ENCODE data around the gene SLAIN1. TPM values are rescaled to one million over a fixed set of nuclear protein-coding genes. Genes with fewer than 3 reads are reported as not detected.

Gene SLAIN1
- total RNA-seq, 2 donors from 2014 or later = 14.8 to 20.0 TPM

DNA sequence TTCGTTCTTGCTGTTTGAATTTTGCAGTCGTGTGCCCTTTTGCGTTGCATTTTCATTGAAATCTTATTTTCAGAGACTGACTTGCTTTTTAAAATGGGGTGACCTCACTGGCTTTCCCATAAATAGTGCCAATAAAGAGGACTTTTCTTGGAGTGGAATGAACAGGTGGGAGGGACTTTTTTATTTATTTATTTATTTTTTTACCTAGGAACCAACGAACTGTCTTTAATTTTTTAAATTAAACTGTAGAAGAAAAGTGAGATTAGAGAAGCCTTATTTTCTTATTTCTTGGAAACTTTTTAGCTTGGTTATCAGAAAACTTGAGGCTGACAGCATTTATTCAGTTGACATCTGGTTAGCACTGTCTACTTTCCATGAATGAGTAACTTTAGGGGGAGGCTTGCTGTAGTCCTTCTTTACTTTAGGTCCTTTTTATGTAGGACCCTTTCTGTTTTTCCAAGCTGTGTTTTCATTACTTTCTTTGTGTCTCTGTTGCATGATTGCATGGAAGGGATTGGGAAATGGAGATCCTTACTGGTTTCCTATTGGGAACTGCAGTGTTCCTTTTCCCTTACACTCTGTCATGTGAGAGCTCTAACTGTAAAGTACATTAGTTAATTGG lies 1.7 kb downstream of the SLAIN1 start:
- peak overlapping the region; percentile 26 to 66 for H3K4me3 ChIP-seq
- no peaks in the 10 kb centered on the region for H3K36me3 ChIP-seq (replicated peaks in 1 of 2; ENCODE audit: insufficient read depth in 1 of 2, low read depth in 2 of 2)
- no peak for DNase-seq
- ATAC-seq = no peak
- peaks cover 51% of the 10 kb centered on the region for H3K4me1 ChIP-seq
- H3K27me3 ChIP-seq = no peaks in the 10 kb centered on the region
- intact Hi-C loops (cut with DNase I) = no loop called here
- 0 to 1% methylated on average over 4 of the region's 4 CpGs for WGBS, 2 donors
- H3K9me3 ChIP-seq = no peaks in the 10 kb centered on the region
- TF ChIP-seq, protein P1, sequence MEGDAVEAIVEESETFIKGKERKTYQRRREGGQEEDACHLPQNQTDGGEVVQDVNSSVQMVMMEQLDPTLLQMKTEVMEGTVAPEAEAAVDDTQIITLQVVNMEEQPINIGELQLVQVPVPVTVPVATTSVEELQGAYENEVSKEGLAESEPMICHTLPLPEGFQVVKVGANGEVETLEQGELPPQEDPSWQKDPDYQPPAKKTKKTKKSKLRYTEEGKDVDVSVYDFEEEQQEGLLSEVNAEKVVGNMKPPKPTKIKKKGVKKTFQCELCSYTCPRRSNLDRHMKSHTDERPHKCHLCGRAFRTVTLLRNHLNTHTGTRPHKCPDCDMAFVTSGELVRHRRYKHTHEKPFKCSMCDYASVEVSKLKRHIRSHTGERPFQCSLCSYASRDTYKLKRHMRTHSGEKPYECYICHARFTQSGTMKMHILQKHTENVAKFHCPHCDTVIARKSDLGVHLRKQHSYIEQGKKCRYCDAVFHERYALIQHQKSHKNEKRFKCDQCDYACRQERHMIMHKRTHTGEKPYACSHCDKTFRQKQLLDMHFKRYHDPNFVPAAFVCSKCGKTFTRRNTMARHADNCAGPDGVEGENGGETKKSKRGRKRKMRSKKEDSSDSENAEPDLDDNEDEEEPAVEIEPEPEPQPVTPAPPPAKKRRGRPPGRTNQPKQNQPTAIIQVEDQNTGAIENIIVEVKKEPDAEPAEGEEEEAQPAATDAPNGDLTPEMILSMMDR (IDR thresholded peaks at IDR 0.05) = no peak
- no peak for TF ChIP-seq POLR2A (IDR thresholded peaks at IDR 0.05)
- peak overlapping the region; percentile 76 to 90 (median 86) for H3K27ac ChIP-seq

DNA sequence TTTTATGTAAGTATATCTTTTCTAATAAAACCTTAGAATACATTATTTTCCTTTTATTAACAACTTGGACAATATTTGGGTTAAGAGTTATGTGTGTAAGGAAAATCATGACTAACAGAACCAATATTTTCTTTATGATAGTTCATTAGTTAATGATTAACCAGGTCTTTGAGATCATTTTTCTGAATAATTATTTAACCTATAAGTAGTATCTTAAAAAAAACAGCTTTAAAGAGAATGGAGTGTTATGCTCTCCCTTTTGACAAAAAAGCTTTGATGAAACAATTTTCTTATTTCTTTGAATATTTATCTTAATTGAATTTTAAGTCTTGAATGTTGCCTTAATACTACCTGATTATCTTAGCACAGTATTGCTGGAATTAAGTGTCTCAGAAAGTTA lies 3.8 kb downstream of the SLAIN1 start:
- H3K27ac ChIP-seq = peak overlapping the region in 2 of 4 donors; percentile 25 to 54
- intact Hi-C loops (cut with DNase I) = no loop called here
- no peak overlapping the region for H3K4me3 ChIP-seq
- TF ChIP-seq POLR2A (IDR thresholded peaks at IDR 0.05) = no peak
- TF ChIP-seq, protein P1 (IDR thresholded peaks at IDR 0.05) = no peak
- ATAC-seq (no peak), DNase-seq (no peak)
- peaks cover 46% of the 10 kb centered on the region for H3K4me1 ChIP-seq
- H3K9me3 ChIP-seq = no peaks in the 10 kb centered on the region
- H3K27me3 ChIP-seq = no peaks in the 10 kb centered on the region
- H3K36me3 ChIP-seq (replicated peaks in 1 of 2; ENCODE audit: insufficient read depth in 1 of 2, low read depth in 2 of 2) = no peaks in the 10 kb centered on the region

- H3K4me3 ChIP-seq = no peak overlapping the region
- H3K4me1 ChIP-seq = peaks cover 40% of the 10 kb centered on the region
- H3K9me3 ChIP-seq = no peaks in the 10 kb centered on the region
- no peak overlapping the region for H3K27ac ChIP-seq
- no peaks in the 10 kb centered on the region for H3K36me3 ChIP-seq (replicated peaks in 1 of 2; ENCODE audit: insufficient read depth in 1 of 2, low read depth in 2 of 2)
- intact Hi-C loops (cut with DNase I) = no loop called here
- H3K27me3 ChIP-seq = no peaks in the 10 kb centered on the region
- DNase-seq = no peak
- 50 to 60% methylated on average over 1 of the region's 1 CpG for WGBS, 2 donors
- ATAC-seq = no peak
- TF ChIP-seq POLR2A (IDR thresholded peaks at IDR 0.05) = no peak
- TF ChIP-seq, protein P1 (IDR thresholded peaks at IDR 0.05) = no peak
Measured at GRCh38 chr13:77702366-77702765, 4.9 kb downstream of the SLAIN1 start.

- H3K27ac ChIP-seq = no peak overlapping the region
- 56 to 65% methylated on average over 5 of the region's 5 CpGs for WGBS, 2 donors
- ATAC-seq (no peak), DNase-seq (no peak)
- intact Hi-C loops (cut with DNase I) = no loop called here
- TF ChIP-seq POLR2A (IDR thresholded peaks at IDR 0.05) = no peak
- TF ChIP-seq, protein P1 (IDR thresholded peaks at IDR 0.05) = no peak
- peaks cover 40% of the 10 kb centered on the region for H3K4me1 ChIP-seq
- no peaks in the 10 kb centered on the region for H3K27me3 ChIP-seq
- H3K9me3 ChIP-seq = no peaks in the 10 kb centered on the region
- H3K4me3 ChIP-seq = no peak overlapping the region
- no peaks in the 10 kb centered on the region for H3K36me3 ChIP-seq (replicated peaks in 1 of 2; ENCODE audit: insufficient read depth in 1 of 2, low read depth in 2 of 2)
Measured at GRCh38 chr13:77703408-77703807, 5.9 kb downstream of the SLAIN1 start.

DNA sequence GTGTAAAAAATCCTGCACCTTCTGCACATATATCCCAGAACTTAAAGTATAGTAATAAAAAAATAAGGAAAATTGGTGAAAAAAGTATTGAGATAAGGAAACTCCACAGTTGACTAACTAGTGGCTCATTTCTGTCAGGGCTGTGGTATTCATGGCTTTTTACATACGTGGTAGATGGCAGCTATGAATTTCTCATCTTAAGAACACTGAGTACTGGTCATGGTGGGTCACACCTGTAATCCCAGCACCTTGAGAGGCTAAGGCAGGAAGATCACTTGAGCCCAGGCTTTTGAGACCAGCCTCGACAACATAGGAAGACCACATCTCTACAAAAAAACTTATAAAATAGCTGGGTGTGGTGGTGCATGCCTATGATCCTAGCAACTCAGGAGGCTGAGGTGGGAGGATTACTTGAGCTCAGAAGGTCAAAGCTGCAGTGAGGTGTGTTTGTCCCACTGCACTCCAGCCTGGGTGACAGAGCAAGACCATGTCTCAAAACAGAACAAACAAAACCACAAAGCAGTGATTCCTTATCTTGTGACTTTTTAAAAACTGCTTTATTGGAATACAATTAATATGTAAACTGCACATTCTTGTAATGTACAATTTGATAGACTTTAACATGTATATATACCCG lies 16.8 kb downstream of the SLAIN1 start:
- Histone ChIP-seq H3K36me3 (replicated peaks in 1 of 2; ENCODE audit: insufficient read depth in 1 of 2, low read depth in 2 of 2) (no peaks in the 10 kb centered on the region), H3K4me1 (peaks cover 12% of the 10 kb centered on the region), H3K9me3 (peaks cover 0 to 4% (median 0%) of the 10 kb centered on the region in 3 donors), H3K4me3 (no peak overlapping the region), H3K27ac (no peak overlapping the region), H3K27me3 (no peaks in the 10 kb centered on the region)
- ATAC-seq (no peak), DNase-seq (no peak)
- intact Hi-C loops (cut with DNase I) = no loop called here
- WGBS, 2 donors = 84 to 85% methylated on average over 3 of the region's 3 CpGs
- TF ChIP-seq, protein P1 (IDR thresholded peaks at IDR 0.05) = no peak
- no peak for TF ChIP-seq POLR2A (IDR thresholded peaks at IDR 0.05)

Measured in body of pancreas (tissue), 4 donors.